ENCODE data around the gene HS3ST3B1.

The HS3ST3B1 gene

GRCh38 chr17:14304222-14304772 lies 3.4 kb downstream of the HS3ST3B1 start:
- Histone ChIP-seq H3K27ac (ENCODE audit: low read length) (no peak overlapping the region), H3K4me1 (ENCODE audit: control insufficient read depth, insufficient read depth, low read length) (peaks cover 48% of the 10 kb centered on the region), H3K9ac (ENCODE audit: low read length in 2 of 2) (no peak overlapping the region), H3K27me3 (ENCODE audit: control insufficient read depth in 1 of 2, insufficient read depth in 2 of 2, low read length in 2 of 2) (peaks cover 49 to 83% of the 10 kb centered on the region in 2 donors), H3K36me3 (ENCODE audit: control insufficient read depth in 2 of 2, insufficient read depth in 2 of 2, low read length in 2 of 2) (no peaks in the 10 kb centered on the region), H3K4me3 (ENCODE audit: low read length in 2 of 2) (peak overlapping the region in 1 of 2 donors; percentile 77), H3K9me3 (ENCODE audit: control insufficient read depth in 2 of 2, low read length in 2 of 2) (peaks cover 0 to 2% of the 10 kb centered on the region in 2 donors)

DNA sequence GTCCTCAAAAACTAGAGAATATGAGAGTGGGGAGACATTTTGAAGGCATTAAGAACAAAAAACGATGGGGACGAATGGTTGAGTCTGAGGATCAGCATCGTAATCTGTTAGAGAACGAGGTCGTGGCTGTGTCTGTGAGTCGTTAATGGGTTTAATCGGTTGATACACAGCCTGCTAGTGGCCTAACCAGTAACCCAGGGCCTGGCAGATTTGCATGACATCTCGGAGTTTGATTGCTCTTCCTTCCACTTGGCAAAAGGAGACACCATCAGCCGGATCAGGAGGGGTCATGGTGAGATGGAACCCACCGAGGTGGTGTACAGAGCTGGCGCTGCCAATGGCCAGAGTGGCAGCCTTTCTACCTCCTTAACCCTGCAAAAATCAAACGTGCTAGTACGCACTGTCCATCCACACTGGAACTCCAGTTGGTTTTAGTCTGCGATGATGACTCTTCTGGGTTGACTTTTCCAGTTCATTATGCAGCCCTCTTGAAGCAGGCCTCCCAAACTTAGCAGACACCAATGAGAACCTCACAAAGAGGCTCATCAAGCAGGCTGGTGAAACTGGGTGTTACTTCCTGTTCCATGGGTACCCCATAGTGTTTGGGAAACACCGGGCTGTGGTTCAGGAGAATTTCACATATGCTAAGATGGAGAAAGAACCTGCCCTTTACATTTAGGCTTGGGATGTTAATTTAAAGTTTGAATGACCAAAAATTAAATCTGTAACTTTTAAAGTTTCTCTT lies 4.1 kb downstream of the HS3ST3B1 start:
- Histone ChIP-seq H3K36me3 (ENCODE audit: control insufficient read depth in 2 of 2, insufficient read depth in 2 of 2, low read length in 2 of 2) (no peaks in the 10 kb centered on the region), H3K4me3 (ENCODE audit: low read length in 2 of 2) (no peak overlapping the region), H3K27ac (ENCODE audit: low read length) (no peak overlapping the region), H3K9ac (ENCODE audit: low read length in 2 of 2) (no peak overlapping the region), H3K4me1 (ENCODE audit: control insufficient read depth, insufficient read depth, low read length) (peaks cover 48% of the 10 kb centered on the region), H3K9me3 (ENCODE audit: control insufficient read depth in 2 of 2, low read length in 2 of 2) (peaks cover 0 to 2% of the 10 kb centered on the region in 2 donors), H3K27me3 (ENCODE audit: control insufficient read depth in 1 of 2, insufficient read depth in 2 of 2, low read length in 2 of 2) (peaks cover 44 to 81% of the 10 kb centered on the region in 2 donors)

- Histone ChIP-seq H3K9ac (ENCODE audit: low read length in 2 of 2) (no peak overlapping the region), H3K36me3 (ENCODE audit: control insufficient read depth in 2 of 2, insufficient read depth in 2 of 2, low read length in 2 of 2) (no peaks in the 10 kb centered on the region), H3K27ac (ENCODE audit: low read length) (no peak overlapping the region), H3K9me3 (ENCODE audit: control insufficient read depth in 2 of 2, low read length in 2 of 2) (peaks cover 0 to 2% of the 10 kb centered on the region in 2 donors), H3K4me3 (ENCODE audit: low read length in 2 of 2) (no peak overlapping the region), H3K4me1 (ENCODE audit: control insufficient read depth, insufficient read depth, low read length) (peaks cover 43% of the 10 kb centered on the region), H3K27me3 (ENCODE audit: control insufficient read depth in 1 of 2, insufficient read depth in 2 of 2, low read length in 2 of 2) (peaks cover 41 to 79% of the 10 kb centered on the region in 2 donors)
Measured at GRCh38 chr17:14305785-14306496, 5.1 kb downstream of the HS3ST3B1 start.

DNA sequence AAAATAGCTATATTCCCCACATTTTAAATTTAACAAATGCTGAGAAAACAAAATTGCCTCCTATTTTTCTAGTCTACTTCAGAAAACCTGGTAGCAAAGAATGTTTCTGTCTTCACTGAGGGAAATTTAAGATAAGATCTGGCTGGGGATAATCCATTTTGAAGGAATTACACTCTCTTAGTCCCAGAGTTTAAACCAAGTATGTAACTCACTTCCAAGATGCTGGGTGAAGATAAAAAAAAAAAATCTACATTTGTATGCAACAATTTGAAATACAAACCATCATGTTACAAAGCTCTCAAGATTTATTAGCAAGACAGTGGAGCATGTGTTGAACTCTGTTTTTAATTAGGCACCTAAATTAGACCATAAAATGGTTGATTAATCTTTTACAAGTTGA lies 5.7 kb downstream of the HS3ST3B1 start:
- Histone ChIP-seq H3K36me3 (ENCODE audit: control insufficient read depth in 2 of 2, insufficient read depth in 2 of 2, low read length in 2 of 2) (no peaks in the 10 kb centered on the region), H3K27ac (ENCODE audit: low read length) (no peak overlapping the region), H3K27me3 (ENCODE audit: control insufficient read depth in 1 of 2, insufficient read depth in 2 of 2, low read length in 2 of 2) (peaks cover 41 to 75% of the 10 kb centered on the region in 2 donors), H3K4me1 (ENCODE audit: control insufficient read depth, insufficient read depth, low read length) (peaks cover 37% of the 10 kb centered on the region), H3K4me3 (ENCODE audit: low read length in 2 of 2) (no peak overlapping the region), H3K9me3 (ENCODE audit: control insufficient read depth in 2 of 2, low read length in 2 of 2) (peaks cover 0 to 2% of the 10 kb centered on the region in 2 donors), H3K9ac (ENCODE audit: low read length in 2 of 2) (no peak overlapping the region)

DNA sequence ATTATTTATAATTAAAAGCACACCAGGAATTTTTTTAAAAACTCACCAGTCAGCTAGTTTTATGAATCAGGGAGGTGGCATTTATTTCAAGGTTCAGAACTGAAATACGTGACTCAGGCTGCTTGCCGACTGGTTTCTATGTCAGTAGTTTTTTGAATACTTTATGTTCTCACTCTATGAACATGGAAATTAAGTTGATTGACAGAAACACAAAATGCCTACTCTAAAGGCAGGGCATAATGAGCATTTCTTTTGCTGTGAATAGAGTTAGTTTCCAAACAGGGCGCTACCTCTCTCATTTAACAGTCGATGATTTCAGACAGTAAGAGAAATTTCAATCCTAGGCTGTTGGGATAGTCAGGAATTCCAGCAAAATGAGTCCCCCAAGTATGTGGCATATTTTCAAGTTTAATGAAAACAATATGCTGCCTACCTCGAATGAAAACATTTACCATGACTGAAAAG lies 6.7 kb downstream of the HS3ST3B1 start:
- Histone ChIP-seq H3K9ac (ENCODE audit: low read length in 2 of 2) (no peak overlapping the region), H3K27me3 (ENCODE audit: control insufficient read depth in 1 of 2, insufficient read depth in 2 of 2, low read length in 2 of 2) (peaks cover 37 to 67% of the 10 kb centered on the region in 2 donors), H3K4me1 (ENCODE audit: control insufficient read depth, insufficient read depth, low read length) (peaks cover 29% of the 10 kb centered on the region)

GRCh38 chr17:14308636-14308964 lies 7.7 kb downstream of the HS3ST3B1 start:
- Histone ChIP-seq H3K4me3 (ENCODE audit: low read length in 2 of 2) (peak overlapping the region in 1 of 2 donors; percentile 78), H3K27me3 (ENCODE audit: control insufficient read depth in 1 of 2, insufficient read depth in 2 of 2, low read length in 2 of 2) (peaks cover 31 to 57% of the 10 kb centered on the region in 2 donors), H3K9me3 (ENCODE audit: control insufficient read depth in 2 of 2, low read length in 2 of 2) (peaks cover 0 to 2% of the 10 kb centered on the region in 2 donors), H3K4me1 (ENCODE audit: control insufficient read depth, insufficient read depth, low read length) (peaks cover 19% of the 10 kb centered on the region), H3K9ac (ENCODE audit: low read length in 2 of 2) (no peak overlapping the region), H3K36me3 (ENCODE audit: control insufficient read depth in 2 of 2, insufficient read depth in 2 of 2, low read length in 2 of 2) (no peaks in the 10 kb centered on the region), H3K27ac (ENCODE audit: low read length) (no peak overlapping the region)

More for the DNA sequence above, 6.7 kb downstream of the HS3ST3B1 start:
- Histone ChIP-seq H3K9me3 (ENCODE audit: control insufficient read depth in 2 of 2, low read length in 2 of 2) (peaks cover 0 to 2% of the 10 kb centered on the region in 2 donors), H3K27ac (ENCODE audit: low read length) (no peak overlapping the region), H3K4me3 (ENCODE audit: low read length in 2 of 2) (no peak overlapping the region), H3K36me3 (ENCODE audit: control insufficient read depth in 2 of 2, insufficient read depth in 2 of 2, low read length in 2 of 2) (no peaks in the 10 kb centered on the region)

GRCh38 chr17:14308965-14309879 lies 8.3 kb downstream of the HS3ST3B1 start:
- peaks cover 13% of the 10 kb centered on the region for H3K4me1 ChIP-seq (ENCODE audit: control insufficient read depth, insufficient read depth, low read length)
- peaks cover 0 to 2% of the 10 kb centered on the region in 2 donors for H3K9me3 ChIP-seq (ENCODE audit: control insufficient read depth in 2 of 2, low read length in 2 of 2)
- H3K27me3 ChIP-seq (ENCODE audit: control insufficient read depth in 1 of 2, insufficient read depth in 2 of 2, low read length in 2 of 2) = peaks cover 26 to 51% of the 10 kb centered on the region in 2 donors
- no peak overlapping the region for H3K27ac ChIP-seq (ENCODE audit: low read length)
- no peaks in the 10 kb centered on the region for H3K36me3 ChIP-seq (ENCODE audit: control insufficient read depth in 2 of 2, insufficient read depth in 2 of 2, low read length in 2 of 2)
- H3K4me3 ChIP-seq (ENCODE audit: low read length in 2 of 2) = peak overlapping the region; percentile 68 to 78
- peak overlapping the region; percentile 12 to 51 for H3K9ac ChIP-seq (ENCODE audit: low read length in 2 of 2)

DNA sequence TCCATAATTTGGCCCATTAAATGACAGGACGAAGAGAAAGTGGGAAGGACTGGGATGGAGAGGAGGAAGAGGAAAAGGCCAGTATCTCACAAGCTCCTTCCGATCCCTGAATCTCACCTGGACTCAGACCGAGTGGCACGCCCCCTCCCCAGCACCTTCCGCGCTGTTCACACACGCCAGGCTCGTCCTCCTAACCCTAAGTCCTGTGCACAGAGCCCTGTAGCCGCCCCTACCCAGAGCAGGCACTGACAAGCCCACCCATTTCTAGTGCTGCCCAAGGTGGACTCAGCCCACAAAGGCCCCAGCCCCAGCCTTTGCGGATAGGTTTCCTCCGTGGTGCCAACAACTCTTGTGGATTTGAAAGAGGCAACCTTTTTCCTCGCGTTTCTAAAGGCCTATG lies 9.2 kb downstream of the HS3ST3B1 start:
- Histone ChIP-seq H3K9ac (ENCODE audit: low read length in 2 of 2) (peak overlapping the region in 1 of 2 donors; percentile 51), H3K4me1 (ENCODE audit: control insufficient read depth, insufficient read depth, low read length) (peaks cover 12% of the 10 kb centered on the region), H3K27ac (ENCODE audit: low read length) (no peak overlapping the region), H3K27me3 (ENCODE audit: control insufficient read depth in 1 of 2, insufficient read depth in 2 of 2, low read length in 2 of 2) (peaks cover 17 to 45% of the 10 kb centered on the region in 2 donors), H3K9me3 (ENCODE audit: control insufficient read depth in 2 of 2, low read length in 2 of 2) (peaks cover 0 to 2% of the 10 kb centered on the region in 2 donors), H3K4me3 (ENCODE audit: low read length in 2 of 2) (peak overlapping the region; percentile 68 to 78), H3K36me3 (ENCODE audit: control insufficient read depth in 2 of 2, insufficient read depth in 2 of 2, low read length in 2 of 2) (no peaks in the 10 kb centered on the region)

GRCh38 chr17:14310605-14311004 lies 9.7 kb downstream of the HS3ST3B1 start:
- Histone ChIP-seq H3K27ac (ENCODE audit: low read length) (no peak overlapping the region), H3K9me3 (ENCODE audit: control insufficient read depth in 2 of 2, low read length in 2 of 2) (peaks cover 0 to 2% of the 10 kb centered on the region in 2 donors), H3K36me3 (ENCODE audit: control insufficient read depth in 2 of 2, insufficient read depth in 2 of 2, low read length in 2 of 2) (no peaks in the 10 kb centered on the region), H3K4me3 (ENCODE audit: low read length in 2 of 2) (no peak overlapping the region), H3K4me1 (ENCODE audit: control insufficient read depth, insufficient read depth, low read length) (peaks cover 12% of the 10 kb centered on the region), H3K9ac (ENCODE audit: low read length in 2 of 2) (no peak overlapping the region), H3K27me3 (ENCODE audit: control insufficient read depth in 1 of 2, insufficient read depth in 2 of 2, low read length in 2 of 2) (peaks cover 13 to 42% of the 10 kb centered on the region in 2 donors)

DNA sequence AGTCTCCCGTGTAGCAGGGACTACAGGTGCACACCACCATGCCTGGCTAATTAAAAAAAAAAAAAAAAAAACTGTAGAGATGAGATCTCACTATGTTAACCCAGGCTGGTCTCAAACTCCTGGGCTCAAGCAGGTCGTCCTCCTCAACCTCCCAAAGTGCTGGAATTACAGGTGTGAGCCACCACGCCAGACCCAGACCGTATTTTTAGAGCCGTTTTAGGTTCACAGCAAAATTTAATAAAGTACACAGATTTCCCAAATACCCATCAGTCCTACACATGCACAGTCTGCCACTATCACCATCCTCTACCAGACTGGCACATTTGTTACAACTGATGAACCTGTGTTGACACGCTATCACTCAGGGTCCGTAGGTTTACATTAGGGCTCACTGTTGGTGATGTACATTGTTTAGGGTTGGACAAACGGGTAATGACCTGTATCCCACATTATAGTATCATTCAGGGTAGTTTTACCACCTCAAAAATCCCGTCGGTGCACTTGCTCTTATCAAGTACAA lies 10.4 kb downstream of the HS3ST3B1 start:
- Histone ChIP-seq H3K4me3 (ENCODE audit: low read length in 2 of 2) (no peak overlapping the region), H3K9me3 (ENCODE audit: control insufficient read depth in 2 of 2, low read length in 2 of 2) (peaks cover 0 to 2% of the 10 kb centered on the region in 2 donors), H3K9ac (ENCODE audit: low read length in 2 of 2) (no peak overlapping the region), H3K4me1 (ENCODE audit: control insufficient read depth, insufficient read depth, low read length) (peaks cover 12% of the 10 kb centered on the region), H3K27ac (ENCODE audit: low read length) (no peak overlapping the region), H3K27me3 (ENCODE audit: control insufficient read depth in 1 of 2, insufficient read depth in 2 of 2, low read length in 2 of 2) (peaks cover 7 to 39% of the 10 kb centered on the region in 2 donors), H3K36me3 (ENCODE audit: control insufficient read depth in 2 of 2, insufficient read depth in 2 of 2, low read length in 2 of 2) (no peaks in the 10 kb centered on the region)

Data from stomach smooth muscle (tissue), 2 donors.